Spleen (tissue), 7 donors: ENCODE data around the gene SYTL1.

Experiments used
- CTCF ChIP-seq, 11 experiments: fragments of 200-600 bp in 7 of 11; fragments of 450-650 bp in 4 of 11; sonication (generic) in 4 of 11; IDR thresholded peaks in 8 of 11; conservative IDR thresholded peaks in 3 of 11; 1 replicate in 7 of 11; 2 replicates in 4 of 11; pipeline versions ENCODE4 v1.4.0 to v1.8.0; 2016 to 2021; ENCODE audit warnings: antibody characterized with exemption in 11 of 11, inconsistent platforms in 4 of 11, mild to moderate bottlenecking in 1 of 11
- POLR2A ChIP-seq, 3 donors: fragments of 450-650 bp; IDR thresholded peaks; one replicate each; pipeline ENCODE4 v1.5.1; 2017; ENCODE audit warnings: antibody characterized with exemption in 3 of 3, mild to moderate bottlenecking in 1 of 3
- POLR2AphosphoS5 ChIP-seq, 3 donors: sonication (generic); formaldehyde crosslinking; IDR thresholded peaks; one replicate each; pipeline ENCODE4 v1.5.1; 2017; ENCODE audit warnings: antibody characterized with exemption in 3 of 3
- donor health status: DM: no; HTN: no; CAD: no; lungs with moderate emphysema.
- donor health status: DM: no; HTN: no; CAD: no.
- donor health status: DM: no; HTN: no; CAD: no.

- TF ChIP-seq POLR2AphosphoS5 (IDR thresholded peaks at IDR 0.05) (peak in 1 of 3 donors; percentile 47), POLR2A (IDR thresholded peaks at IDR 0.05) (no peak), CTCF (IDR thresholded peaks at IDR 0.05 in 8 of 11, conservative IDR thresholded peaks at IDR 0.05 in 3 of 11) (no peak)
Measured at GRCh38 chr1:27333717-27334279, 8.0 kb upstream of the SYTL1 start.
